ENCODE results near the gene GPA33. TPM values are rescaled to one million over a fixed set of nuclear protein-coding genes. Genes with fewer than 3 reads are reported as not detected.

The GPA33 gene
- total and polyA plus RNA-seq, 10 of the 15 experiments (the other 5 are each of a cell fraction or from before 2014, with no cell fraction given): 0.09 to 0.27 (median 0.21) TPM; not detected in 1

DNA sequence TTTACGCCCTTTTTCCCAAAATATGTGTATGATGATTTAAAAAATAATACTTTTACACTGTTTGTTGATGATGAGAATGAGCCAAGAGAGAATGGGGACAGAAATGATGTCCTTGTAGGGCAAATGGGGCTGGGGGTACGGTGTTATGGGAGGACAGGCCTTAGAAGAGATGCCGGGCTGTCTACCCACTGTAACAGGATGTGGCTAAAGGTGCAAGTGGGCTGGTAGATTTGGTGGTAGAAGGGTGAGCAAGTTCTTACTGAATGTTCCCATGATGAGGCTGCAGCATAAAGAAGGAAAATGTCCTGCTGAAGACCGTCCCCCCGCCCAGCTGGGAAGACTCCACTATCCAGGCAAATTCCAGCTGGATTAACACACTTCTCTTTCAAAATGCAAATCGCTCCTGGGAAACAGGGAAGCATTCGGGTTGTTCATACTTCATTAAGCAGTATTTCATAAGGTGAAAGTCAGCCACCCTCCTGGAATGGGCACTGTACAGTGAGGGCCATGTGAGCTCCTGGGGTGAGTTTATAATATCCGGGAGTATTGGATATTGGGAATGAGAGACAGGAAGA, 14.0 kb downstream of the GPA33 start:
- no peak for FAIRE-seq
- TF ChIP-seq SPI1 (IDR thresholded peaks at IDR 0.05; ENCODE audit: borderline replicate concordance, insufficient read depth, low read depth, low read length) (no peak), STAT3 (IDR thresholded peaks at IDR 0.05; ENCODE audit: low read depth, low read length) (no peak)
- TF ChIP-seq, protein P1, sequence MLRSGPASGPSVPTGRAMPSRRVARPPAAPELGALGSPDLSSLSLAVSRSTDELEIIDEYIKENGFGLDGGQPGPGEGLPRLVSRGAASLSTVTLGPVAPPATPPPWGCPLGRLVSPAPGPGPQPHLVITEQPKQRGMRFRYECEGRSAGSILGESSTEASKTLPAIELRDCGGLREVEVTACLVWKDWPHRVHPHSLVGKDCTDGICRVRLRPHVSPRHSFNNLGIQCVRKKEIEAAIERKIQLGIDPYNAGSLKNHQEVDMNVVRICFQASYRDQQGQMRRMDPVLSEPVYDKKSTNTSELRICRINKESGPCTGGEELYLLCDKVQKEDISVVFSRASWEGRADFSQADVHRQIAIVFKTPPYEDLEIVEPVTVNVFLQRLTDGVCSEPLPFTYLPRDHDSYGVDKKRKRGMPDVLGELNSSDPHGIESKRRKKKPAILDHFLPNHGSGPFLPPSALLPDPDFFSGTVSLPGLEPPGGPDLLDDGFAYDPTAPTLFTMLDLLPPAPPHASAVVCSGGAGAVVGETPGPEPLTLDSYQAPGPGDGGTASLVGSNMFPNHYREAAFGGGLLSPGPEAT (IDR thresholded peaks at IDR 0.05; ENCODE audit: low read depth): no peak
- POLR2A ChIA-PET: interaction anchor here (0.7 kb wide), 1 partner anchor 143 kb away, joined by 3 read pairs; no protein-coding TSS in a partner anchor
- Histone ChIP-seq H3K9ac (ENCODE audit: control insufficient read depth, insufficient read depth, low read length) (no peak overlapping the region), H3K4me3 (no peak overlapping the region), H4K20me1 (ENCODE audit: control insufficient read depth, insufficient read depth) (no peaks in the 10 kb centered on the region), H3K79me2 (ENCODE audit: control insufficient read depth, insufficient read depth, low read length) (no peaks in the 10 kb centered on the region), H3K4me1 (ENCODE audit: control insufficient read depth, insufficient read depth, low read length) (no peaks in the 10 kb centered on the region), H3K36me3 (ENCODE audit: control insufficient read depth in 2 of 2, insufficient read depth in 2 of 2, low read length in 1 of 2) (no peaks in the 10 kb centered on the region), H2AFZ (ENCODE audit: control insufficient read depth, low read depth, low read length) (no peak overlapping the region), H3K27me3 (replicated peaks in 1 of 2; ENCODE audit: control insufficient read depth in 2 of 2, insufficient read depth in 2 of 2, low read length in 1 of 2) (no peaks in the 10 kb centered on the region), H3K4me2 (ENCODE audit: control insufficient read depth, insufficient read depth) (no peak overlapping the region), H3K9me3 (replicated peaks; ENCODE audit: control insufficient read depth, insufficient read depth, low read length) (no peaks in the 10 kb centered on the region), H3K27ac (ENCODE audit: control insufficient read depth, insufficient read depth) (no peak overlapping the region)
- intact Hi-C loops (cut with micrococcal nuclease; ENCODE audit: unreplicated experiment): no loop called here
- CTCF ChIA-PET: interaction anchor here (0.7 to 1.1 kb wide), 2 partner anchors 17 to 466 kb away, joined by 3 read pairs; no protein-coding TSS in a partner anchor
- SMC1A ChIA-PET (ENCODE audit: uncharacterized antibody, unreplicated experiment): interaction anchor here (0.8 kb wide), 1 partner anchor 26 kb away, joined by 3 read pairs; no protein-coding TSS in a partner anchor
- no peak for DNase-seq (ENCODE audit: low read depth, low spot score)
- peak; percentile 49 for ATAC-seq
- no TSS peak for BruUV-seq (replicated peaks)
- in situ Hi-C loops (cut with MboI): no loop called here
- WGBS (ENCODE audit: insufficient coverage, insufficient replicate concordance, low lambda C conversion rate, missing lambda C conversion rate): 56% methylated on average over 8 of the region's 8 CpGs
- RAD21 ChIA-PET (ENCODE audit: unreplicated experiment): interaction anchor here (1.6 kb wide), 1 partner anchor 9 kb away, joined by 4 read pairs; no protein-coding TSS in a partner anchor

DNA sequence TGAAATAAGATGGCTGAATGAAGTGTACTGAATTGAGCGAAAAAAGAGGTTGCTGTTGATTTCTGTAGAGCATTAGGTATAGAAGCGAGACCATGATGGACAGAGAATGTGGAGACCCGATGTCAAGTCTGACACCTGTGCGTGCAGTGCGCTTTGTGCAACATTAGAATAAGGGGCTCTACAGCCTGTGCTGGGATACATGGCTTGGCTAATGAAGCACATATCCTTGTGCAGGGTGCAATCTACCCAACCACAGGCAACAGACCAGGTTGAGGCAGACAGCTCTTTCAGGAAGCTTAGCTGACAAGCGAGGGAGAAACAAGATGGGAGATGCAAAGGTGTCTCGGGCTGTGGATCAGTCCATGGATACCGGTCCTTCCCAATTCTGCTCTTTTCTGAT, 18.9 kb downstream of the GPA33 start:
- ChIA-PET RAD21 (ENCODE audit: unreplicated experiment) (no interaction called here), POLR2A (no interaction called here), CTCF (interaction anchor here (0.5 to 1.8 kb wide), 2 partner anchors 12 to 344 kb away, joined by 3 to 5 read pairs; no protein-coding TSS in a partner anchor), SMC1A (ENCODE audit: uncharacterized antibody, unreplicated experiment) (interaction anchor here (0.7 kb wide), 1 partner anchor 149 kb away, joined by 3 read pairs; the partner anchor contains the start of gene POU2F1)
- WGBS (ENCODE audit: insufficient coverage, insufficient replicate concordance, low lambda C conversion rate, missing lambda C conversion rate): 52% methylated on average over 8 of the region's 8 CpGs
- Histone ChIP-seq H3K4me2 (ENCODE audit: control insufficient read depth, insufficient read depth) (no peak overlapping the region), H2AFZ (ENCODE audit: control insufficient read depth, low read depth, low read length) (no peak overlapping the region), H3K27ac (ENCODE audit: control insufficient read depth, insufficient read depth) (no peak overlapping the region), H3K4me1 (ENCODE audit: control insufficient read depth, insufficient read depth, low read length) (no peaks in the 10 kb centered on the region), H3K79me2 (ENCODE audit: control insufficient read depth, insufficient read depth, low read length) (no peaks in the 10 kb centered on the region), H3K9me3 (replicated peaks; ENCODE audit: control insufficient read depth, insufficient read depth, low read length) (no peaks in the 10 kb centered on the region), H3K36me3 (ENCODE audit: control insufficient read depth in 2 of 2, insufficient read depth in 2 of 2, low read length in 1 of 2) (no peaks in the 10 kb centered on the region), H3K9ac (ENCODE audit: control insufficient read depth, insufficient read depth, low read length) (no peak overlapping the region), H3K27me3 (replicated peaks in 1 of 2; ENCODE audit: control insufficient read depth in 2 of 2, insufficient read depth in 2 of 2, low read length in 1 of 2) (no peaks in the 10 kb centered on the region; a peak in 1 of 4 replicates), H4K20me1 (ENCODE audit: control insufficient read depth, insufficient read depth) (no peaks in the 10 kb centered on the region), H3K4me3 (no peak overlapping the region)
- intact Hi-C loops (cut with micrococcal nuclease; ENCODE audit: unreplicated experiment) (no loop called here), in situ Hi-C loops (cut with MboI) (no loop called here)
- DNase-seq (ENCODE audit: low read depth, low spot score) (no peak), ATAC-seq (no peak), FAIRE-seq (no peak)
- TF ChIP-seq EZH2 (IDR thresholded peaks at IDR 0.05; ENCODE audit: borderline replicate concordance, control insufficient read depth, low read depth, low read length) (no peak), SREBF2 (IDR thresholded peaks at IDR 0.05; ENCODE audit: low read length) (no peak), CBFB (IDR thresholded peaks at IDR 0.05; ENCODE audit: low read depth) (no peak), DPF2 (IDR thresholded peaks at IDR 0.05) (no peak), BCL11A (IDR thresholded peaks at IDR 0.05; ENCODE audit: low read depth, low read length) (no peak), YBX1 (IDR thresholded peaks at IDR 0.05) (no peak), SRF (IDR thresholded peaks at IDR 0.05; ENCODE audit: low read depth in 2 of 2, low read length in 2 of 2) (no peak), IRF4 (IDR thresholded peaks at IDR 0.05; ENCODE audit: low read depth, low read length) (no peak), MTA3 (IDR thresholded peaks at IDR 0.05; ENCODE audit: borderline replicate concordance, low read length) (no peak), GATAD2B (conservative IDR thresholded peaks at IDR 0.05; ENCODE audit: low read depth) (no peak)
- BruUV-seq (replicated peaks): no TSS peak
